GM10248 (cell line): Measurements from ENCODE around the gene PIMREG.
"Not testable (repeated sequence)": the region's sequence is repeated elsewhere in the genome, so short reads cannot be mapped to it uniquely, and the experiment has no call there.

Source experiments
- CTCF ChIA-PET: fragments of 300-600 bp; sonication (Branson Sonifier 250); formaldehyde crosslinking; extraction: SDS; loops from one replicate; lab custom pipeline; 2021; ENCODE audit warnings: antibody characterized with exemption; lab: Yijun Ruan, JAX
- POLR2A ChIA-PET: fragments of 350-650 bp; sonication (Branson Sonifier 250); formaldehyde crosslinking; extraction: SDS; loops from one replicate; lab custom pipeline; 2020; ENCODE audit warnings: antibody characterized with exemption; lab: Yijun Ruan, JAX
- DNase-seq: peaks from one replicate; pipeline ENCODE4 v3.0.0; 2012; ENCODE audit errors: extremely low spot score
- TF ChIP-seq, protein P1 (sequence below): IDR thresholded peaks from 2 replicates; pipeline ENCODE4 v1.5.1; 2012; ENCODE audit warnings: mild to moderate bottlenecking, low read depth; ENCODE audit errors: extremely low read depth, missing control alignments, control extremely low read depth

The PIMREG gene

DNA sequence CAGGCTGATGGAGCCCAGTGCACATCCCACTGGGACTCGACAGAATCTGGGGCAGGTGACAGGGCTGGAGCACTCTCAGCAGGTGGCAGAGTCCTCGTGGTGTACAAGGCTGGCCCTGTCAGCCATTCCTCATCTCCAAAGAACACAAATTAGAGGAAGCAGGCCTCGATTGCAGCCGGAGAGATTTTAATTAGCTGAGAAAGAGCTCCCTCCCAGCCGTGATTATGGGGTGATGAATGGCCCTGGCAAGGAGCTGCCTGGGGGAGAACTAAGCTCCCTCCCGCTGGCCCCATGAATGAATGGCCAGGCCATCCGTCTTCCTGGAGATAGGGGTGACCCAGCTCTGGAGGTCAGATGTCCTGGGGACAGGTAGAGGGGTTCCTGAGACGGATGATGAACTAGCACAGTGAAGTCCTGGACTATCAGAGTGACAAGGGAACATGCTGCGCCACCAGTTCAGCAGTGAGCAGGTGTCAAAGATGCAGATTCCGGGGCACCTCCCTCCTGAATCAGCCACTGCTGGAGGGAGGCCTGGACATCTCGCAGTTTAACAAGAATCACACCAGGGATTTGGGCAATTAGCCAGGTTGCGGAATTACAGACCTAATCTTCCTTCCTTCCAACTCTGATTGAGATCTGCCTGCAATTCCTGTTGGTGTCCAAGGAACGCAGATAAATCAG, 35.5 kb downstream of the PIMREG start:
- POLR2A ChIA-PET: no interaction called here
- TF ChIP-seq, protein P1, sequence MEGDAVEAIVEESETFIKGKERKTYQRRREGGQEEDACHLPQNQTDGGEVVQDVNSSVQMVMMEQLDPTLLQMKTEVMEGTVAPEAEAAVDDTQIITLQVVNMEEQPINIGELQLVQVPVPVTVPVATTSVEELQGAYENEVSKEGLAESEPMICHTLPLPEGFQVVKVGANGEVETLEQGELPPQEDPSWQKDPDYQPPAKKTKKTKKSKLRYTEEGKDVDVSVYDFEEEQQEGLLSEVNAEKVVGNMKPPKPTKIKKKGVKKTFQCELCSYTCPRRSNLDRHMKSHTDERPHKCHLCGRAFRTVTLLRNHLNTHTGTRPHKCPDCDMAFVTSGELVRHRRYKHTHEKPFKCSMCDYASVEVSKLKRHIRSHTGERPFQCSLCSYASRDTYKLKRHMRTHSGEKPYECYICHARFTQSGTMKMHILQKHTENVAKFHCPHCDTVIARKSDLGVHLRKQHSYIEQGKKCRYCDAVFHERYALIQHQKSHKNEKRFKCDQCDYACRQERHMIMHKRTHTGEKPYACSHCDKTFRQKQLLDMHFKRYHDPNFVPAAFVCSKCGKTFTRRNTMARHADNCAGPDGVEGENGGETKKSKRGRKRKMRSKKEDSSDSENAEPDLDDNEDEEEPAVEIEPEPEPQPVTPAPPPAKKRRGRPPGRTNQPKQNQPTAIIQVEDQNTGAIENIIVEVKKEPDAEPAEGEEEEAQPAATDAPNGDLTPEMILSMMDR: no peak
- CTCF ChIA-PET: interaction anchor here (1.4 kb wide), 1 partner anchor 12 kb away, joined by 3 read pairs; no protein-coding TSS in a partner anchor
- DNase-seq: no peak

DNA sequence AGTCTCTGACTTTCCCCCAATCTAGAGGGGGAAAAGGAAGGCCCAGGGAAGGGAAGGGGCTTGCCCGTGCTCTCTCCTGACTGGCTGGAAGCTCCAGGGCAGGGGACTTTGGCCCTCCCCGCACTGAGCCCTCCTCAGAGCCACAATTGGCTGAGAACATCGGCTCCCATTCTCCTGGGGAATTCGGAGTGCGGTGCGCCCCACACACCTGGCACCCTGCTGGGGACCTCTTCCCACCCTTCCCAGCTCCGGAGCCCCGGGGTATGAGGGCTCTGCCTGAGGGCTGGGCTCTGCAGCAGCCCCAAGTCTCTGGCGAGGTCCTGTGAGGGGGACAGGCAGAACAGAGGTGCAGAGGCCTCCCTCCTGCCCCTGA, 36.0 kb downstream of the PIMREG start:
- ChIA-PET POLR2A (no interaction called here), CTCF (interaction anchor here (1.4 kb wide), 2 partner anchors 8 to 11 kb away, joined by 3 to 11 read pairs; no protein-coding TSS in a partner anchor)
- no peak for DNase-seq
- TF ChIP-seq, protein P1: no peak

DNA sequence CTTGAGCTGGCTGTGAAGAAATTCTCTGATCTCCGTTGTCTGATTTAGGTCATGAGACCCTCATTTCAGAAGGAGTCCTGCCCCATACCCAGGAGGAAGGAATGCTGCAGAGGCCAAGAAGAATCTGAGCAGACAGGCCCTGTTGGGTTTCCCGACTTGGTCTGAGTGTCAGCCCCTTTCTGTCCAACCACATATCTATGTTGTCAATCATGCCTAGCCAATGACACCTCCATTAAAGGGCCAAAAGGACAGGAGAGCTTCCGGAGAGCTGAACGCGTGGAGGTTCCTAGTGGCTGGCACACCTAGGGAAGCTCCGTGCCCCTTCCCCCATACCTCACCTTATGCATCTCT, 37.8 kb downstream of the PIMREG start:
- ChIA-PET CTCF (interaction anchor here (1.4 to 5.4 kb wide), 2 partner anchors 8 to 15 kb away, joined by 3 to 41 read pairs; no protein-coding TSS in a partner anchor), POLR2A (interaction anchor here (0.7 kb wide), 1 partner anchor 40 kb away, joined by 3 read pairs; no protein-coding TSS in a partner anchor)
- DNase-seq: no peak
- TF ChIP-seq, protein P1: no peak

DNA sequence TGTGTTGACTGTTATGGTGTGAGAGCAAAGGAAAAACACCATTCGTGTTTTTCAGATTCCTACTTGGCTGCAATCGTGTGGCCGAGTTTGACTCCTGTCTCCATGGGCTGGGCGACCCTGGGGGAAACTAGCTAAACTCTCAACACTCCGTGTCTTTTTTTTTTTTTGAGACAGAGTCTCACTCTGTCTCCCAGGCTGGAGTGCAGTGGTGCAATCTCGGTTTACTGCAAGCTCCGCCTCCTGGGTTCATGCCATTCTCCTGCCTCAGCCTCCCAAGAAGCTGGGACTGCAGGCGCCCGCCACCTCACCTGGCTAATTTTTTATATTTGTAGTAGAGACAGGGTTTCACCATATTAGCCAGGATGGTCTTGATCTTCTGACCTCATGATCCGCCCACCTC, 38.5 kb downstream of the PIMREG start:
- DNase-seq, POLR2A ChIA-PET: not testable (repeated sequence)
- CTCF ChIA-PET: interaction anchor here (5.4 kb wide), 1 partner anchor 9 kb away, joined by 41 read pairs; no protein-coding TSS in a partner anchor

DNA sequence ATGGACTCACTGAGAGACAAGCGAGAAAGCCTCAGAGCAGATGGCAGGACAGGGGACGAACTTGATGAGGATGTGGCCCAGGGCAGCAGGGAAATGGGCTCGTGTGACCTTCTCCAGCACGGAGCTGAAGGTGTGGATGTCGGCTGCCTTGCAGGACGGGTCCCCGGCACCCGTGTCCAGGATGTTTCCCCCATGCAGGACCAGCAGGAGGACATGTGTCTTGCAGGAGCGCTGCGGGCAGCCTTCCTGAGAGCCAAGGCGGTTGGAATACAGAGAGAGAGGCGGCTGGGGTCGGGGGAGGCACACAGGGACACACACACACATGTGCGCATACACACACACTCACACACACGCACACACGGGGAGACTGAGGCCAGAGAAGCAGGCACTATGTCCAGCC, 39.3 kb downstream of the PIMREG start:
- CTCF ChIA-PET: interaction anchor here (0.9 to 5.4 kb wide), 2 partner anchors 10 to 552 kb away, joined by 3 to 41 read pairs; partner anchors contain the start of gene SLC16A13
- TF ChIP-seq, protein P1: no peak
- DNase-seq: no peak
- POLR2A ChIA-PET: no interaction called here

DNA sequence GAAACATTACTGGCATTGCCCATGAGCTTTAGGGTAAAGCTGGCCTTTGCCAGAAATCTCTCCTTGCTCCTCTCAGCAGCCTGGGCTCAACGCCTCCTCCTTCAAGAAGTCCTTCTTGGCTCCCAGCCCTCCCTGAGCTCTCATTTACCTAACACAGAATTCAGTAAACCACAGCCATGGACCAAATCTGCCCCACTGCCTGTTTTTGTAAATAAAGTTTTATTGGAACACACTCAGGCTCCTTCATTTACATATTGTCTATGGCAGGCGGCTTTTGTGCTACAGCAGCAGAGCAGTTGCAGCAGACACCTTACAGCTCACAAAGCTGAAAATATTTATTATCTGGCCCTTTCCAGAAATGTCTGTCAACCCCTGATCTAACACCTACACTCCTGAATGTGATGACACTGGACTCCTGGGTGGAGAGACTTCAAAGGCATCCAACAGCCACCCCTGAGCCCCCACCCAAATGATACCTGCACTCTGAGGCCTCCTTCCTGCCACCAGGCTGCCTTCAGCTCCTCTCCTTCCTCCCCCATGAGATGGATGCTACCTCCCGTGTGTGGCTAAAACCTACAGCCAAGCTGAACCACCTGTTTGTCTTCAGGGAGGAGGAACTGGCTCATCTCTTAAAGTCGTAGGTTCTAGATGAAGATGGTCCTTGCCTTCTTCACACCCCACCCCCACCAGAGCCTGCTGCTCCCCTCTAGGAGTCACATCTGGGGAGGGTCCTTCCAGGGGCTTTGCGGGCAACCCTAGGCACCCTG, 41.6 kb downstream of the PIMREG start:
- DNase-seq: no peak
- CTCF ChIA-PET: interaction anchor here (5.4 kb wide), 1 partner anchor 12 kb away, joined by 41 read pairs; no protein-coding TSS in a partner anchor
- TF ChIP-seq, protein P1: no peak
- POLR2A ChIA-PET: no interaction called here
